GDM1 (cell line): ENCODE results near the gene SRMS.
"Not testable (repeated sequence)": the region's sequence is repeated elsewhere in the genome, so short reads cannot be mapped to it uniquely, and the experiment has no call there.

ENCODE experiments used
- DNase-seq: peaks from one replicate; lab custom pipeline; 2025; lab: John Stamatoyannopoulos, UW

The SRMS gene

GRCh38 chr20:63520934-63521601, 26.5 kb downstream of the SRMS start:
- DNase-seq = peak; percentile 43

GRCh38 chr20:63520504-63520933, 27.0 kb downstream of the SRMS start, which contains the start of gene PPDPF:
Gene PPDPF, plus strand, starts transcription at chr20:63520765. Its CDS starts 544 bp downstream, at chr20:63521309.
- DNase-seq = peak; percentile 76

GRCh38 chr20:63519668-63520503, 27.7 kb downstream of the SRMS start:
- peak; percentile 45 for DNase-seq

- DNase-seq = no peak
Measured at GRCh38 chr20:63518946-63519667, 28.4 kb downstream of the SRMS start.

GRCh38 chr20:63518351-63518861, 29.1 kb downstream of the SRMS start:
- DNase-seq = no peak

- no peak for DNase-seq
Measured at GRCh38 chr20:63517376-63518309, 29.9 kb downstream of the SRMS start.

GRCh38 chr20:63514520-63514919, 33.0 kb downstream of the SRMS start:
- DNase-seq = not testable (repeated sequence)

GRCh38 chr20:63513207-63513606, 34.3 kb downstream of the SRMS start:
- DNase-seq = no peak

- DNase-seq = no peak
Measured at GRCh38 chr20:63509088-63509564, 38.4 kb downstream of the SRMS start.

- DNase-seq = peak; percentile 52
Measured at GRCh38 chr20:63508072-63508768, 39.3 kb downstream of the SRMS start.

- DNase-seq = no peak
Measured at GRCh38 chr20:63507083-63507743, 40.3 kb downstream of the SRMS start.

- no peak for DNase-seq
Measured at GRCh38 chr20:63505723-63506122, 41.8 kb downstream of the SRMS start.

GRCh38 chr20:63505281-63505680, 42.3 kb downstream of the SRMS start:
- no peak for DNase-seq

- DNase-seq = no peak
Measured at GRCh38 chr20:63504642-63505041, 42.9 kb downstream of the SRMS start.

- no peak for DNase-seq
Measured at GRCh38 chr20:63503524-63503923, 44.0 kb downstream of the SRMS start.

GRCh38 chr20:63502671-63503172, 44.8 kb downstream of the SRMS start:
- no peak for DNase-seq

- no peak for DNase-seq
Measured at GRCh38 chr20:63501818-63502670, 45.5 kb downstream of the SRMS start.

- DNase-seq = no peak
Measured at GRCh38 chr20:63500902-63501817, 46.4 kb downstream of the SRMS start.
